NCI-H345 treated with DMSO at 0.1 percent for 48 hours (cell line): Measurements from ENCODE around the gene MCIDAS.

ENCODE experiments used
- DNase-seq: peaks from one replicate; lab custom pipeline; 2025; ENCODE audit not compliant: unreplicated experiment; lab: John Stamatoyannopoulos, UW

Gene MCIDAS

DNA sequence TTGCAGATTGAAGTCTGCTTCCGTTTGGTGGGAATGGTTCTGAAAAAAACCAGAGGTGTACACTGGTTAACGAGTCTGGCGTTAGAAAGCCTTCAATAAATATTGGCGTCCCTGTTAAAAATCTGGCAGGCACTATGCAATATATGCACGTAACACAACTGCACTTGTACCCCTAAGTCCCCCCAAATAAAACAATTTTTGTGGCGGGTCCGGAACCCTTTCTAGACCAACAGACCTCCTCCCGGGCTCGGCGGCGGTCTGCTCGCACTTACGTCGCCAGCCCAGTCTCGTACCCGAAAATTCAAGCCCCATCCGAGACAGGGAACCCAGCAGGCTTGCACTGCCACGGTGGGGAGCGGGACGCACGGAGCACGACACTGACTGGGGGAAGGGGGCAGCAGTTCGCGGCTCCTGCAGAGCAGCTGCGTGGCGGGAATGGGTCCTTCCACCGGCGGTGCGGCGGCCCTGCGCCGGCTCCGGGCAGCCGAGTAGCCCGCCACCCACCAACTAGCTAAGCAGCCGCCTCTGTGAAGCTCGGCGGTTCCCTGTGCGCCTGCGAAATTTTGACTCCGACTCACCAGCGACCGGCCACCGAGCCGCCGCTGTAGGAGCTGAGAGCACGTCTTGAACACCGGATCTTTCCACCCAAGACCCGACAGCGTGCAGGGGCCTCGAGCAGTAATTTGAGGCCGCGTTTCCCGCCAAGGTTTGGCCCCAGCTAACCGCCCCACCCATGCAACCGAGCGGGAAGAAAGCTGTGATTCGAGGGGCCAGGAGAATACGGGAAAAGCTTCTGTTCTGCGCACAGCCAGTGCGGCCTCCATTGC is 3.9 kb downstream of the MCIDAS start:
- no peak for DNase-seq

GRCh38 chr5:55222092-55222984 is 4.8 kb downstream of the MCIDAS start:
- no peak for DNase-seq

GRCh38 chr5:55220433-55221185 is 6.5 kb downstream of the MCIDAS start:
- DNase-seq: no peak

GRCh38 chr5:55219770-55220169 is 7.3 kb downstream of the MCIDAS start:
- no peak for DNase-seq

DNA sequence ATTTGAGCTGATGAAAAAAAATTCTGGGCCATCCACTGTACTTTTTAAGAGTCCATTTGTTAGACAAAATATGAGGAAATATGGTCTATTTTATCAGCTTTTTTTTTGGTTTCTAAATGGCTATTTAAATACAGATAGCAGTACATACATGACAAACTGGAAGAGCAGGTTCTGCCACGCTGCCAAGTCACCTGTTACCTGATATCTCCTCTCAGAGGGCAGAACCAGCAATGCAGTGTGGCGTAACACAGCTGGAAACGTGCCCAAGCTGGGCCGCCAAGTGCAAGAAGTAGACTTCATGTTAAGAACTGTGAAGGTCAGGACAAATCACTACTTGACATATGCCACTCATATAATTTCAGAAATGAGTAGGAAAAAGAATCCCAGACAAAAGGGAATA is 8.1 kb downstream of the MCIDAS start:
- peak; percentile 88 for DNase-seq

DNA sequence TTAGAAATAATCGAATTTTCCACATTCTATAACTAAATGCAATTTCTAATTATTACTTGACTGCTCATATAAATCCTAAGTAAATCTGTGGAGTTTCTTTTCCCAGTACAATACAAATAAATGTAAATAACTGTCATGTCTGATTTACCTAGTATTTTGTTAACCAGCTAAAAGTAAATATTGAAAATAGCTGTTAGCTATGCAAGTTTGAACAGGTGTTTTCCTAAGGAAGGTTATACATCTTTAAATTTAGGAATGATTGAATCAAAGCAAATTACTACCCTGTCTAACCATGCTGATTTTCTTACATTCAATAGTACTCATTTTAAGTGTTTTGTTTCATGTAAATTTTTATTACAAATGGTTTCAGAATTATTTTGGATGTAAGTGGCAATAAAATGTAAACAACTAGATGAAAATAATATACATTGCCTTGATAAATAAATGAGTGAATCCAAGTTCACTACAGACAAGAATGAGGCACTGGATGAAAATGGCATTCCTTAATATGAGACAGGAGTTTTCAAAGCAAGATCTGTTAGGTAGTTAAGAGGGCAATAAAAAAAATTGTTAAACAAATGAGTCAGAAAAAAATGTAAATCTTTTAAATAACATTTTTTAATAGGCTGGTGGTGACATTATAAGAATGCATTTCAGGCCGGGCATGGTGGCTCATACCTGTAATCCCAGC is 15.8 kb downstream of the MCIDAS start:
- no peak for DNase-seq

- DNase-seq: no peak
Observed at GRCh38 chr5:55205001-55205400, 22.1 kb downstream of the MCIDAS start.

DNA sequence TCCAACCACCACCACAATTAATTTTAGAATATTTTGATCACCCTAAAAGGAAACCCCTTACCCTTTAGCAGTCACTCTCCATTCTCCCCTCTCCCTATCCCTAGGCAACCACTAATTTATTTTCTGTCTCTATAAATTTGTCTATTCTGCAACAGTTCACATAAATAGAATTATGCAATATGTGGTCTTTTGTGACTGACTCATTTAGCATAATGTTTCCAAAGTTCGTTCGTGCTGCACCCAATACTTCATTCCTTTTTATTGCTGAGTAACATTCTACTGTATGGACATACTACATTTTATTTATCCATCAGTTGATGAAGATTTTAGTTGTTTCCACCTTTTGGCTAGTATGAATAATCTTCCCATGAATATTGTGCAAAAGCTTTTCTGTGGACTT is 36.0 kb downstream of the MCIDAS start:
- no peak for DNase-seq

DNA sequence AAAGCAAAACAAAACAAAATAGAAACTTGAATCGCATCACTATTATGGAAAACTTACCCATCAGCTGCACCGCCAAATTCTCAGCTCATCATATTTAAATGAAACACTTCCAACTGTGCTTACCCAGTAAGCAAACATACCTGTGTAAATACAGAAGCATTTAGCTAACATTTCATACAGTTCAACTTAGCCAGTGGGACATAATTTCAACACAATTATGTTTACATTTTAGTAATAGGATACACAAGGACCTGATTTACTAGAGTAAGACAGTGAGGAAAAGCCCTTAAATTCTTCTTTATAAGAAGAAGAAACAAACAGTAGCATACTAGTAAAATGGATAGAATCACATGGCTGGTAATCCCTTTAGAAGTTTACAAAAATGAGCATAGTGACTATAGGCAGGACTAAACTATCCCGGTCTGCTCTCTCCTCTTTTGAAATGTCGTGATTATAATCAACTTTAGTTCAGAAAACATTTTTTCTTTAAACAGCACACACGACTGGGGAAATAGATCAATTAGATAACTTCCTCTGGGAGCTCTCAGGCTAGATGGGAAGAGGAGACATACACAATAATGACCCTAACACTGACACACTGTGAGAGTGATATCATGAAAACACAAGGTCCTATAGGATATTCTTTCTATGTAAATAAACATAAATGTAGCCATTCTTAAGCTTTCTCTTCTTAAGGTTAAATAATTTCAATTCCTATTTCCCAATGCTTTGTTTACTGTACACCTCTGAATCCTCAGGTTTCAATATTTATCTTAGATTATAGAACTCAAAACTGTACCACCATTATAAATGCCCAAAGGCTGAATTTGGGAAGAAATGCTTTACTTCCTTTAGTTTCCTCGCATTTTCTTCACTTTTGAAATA is 38.2 kb downstream of the MCIDAS start:
- DNase-seq: peak; percentile 62

GRCh38 chr5:55187370-55187769 is 39.7 kb downstream of the MCIDAS start:
- DNase-seq: peak; percentile 61

DNA sequence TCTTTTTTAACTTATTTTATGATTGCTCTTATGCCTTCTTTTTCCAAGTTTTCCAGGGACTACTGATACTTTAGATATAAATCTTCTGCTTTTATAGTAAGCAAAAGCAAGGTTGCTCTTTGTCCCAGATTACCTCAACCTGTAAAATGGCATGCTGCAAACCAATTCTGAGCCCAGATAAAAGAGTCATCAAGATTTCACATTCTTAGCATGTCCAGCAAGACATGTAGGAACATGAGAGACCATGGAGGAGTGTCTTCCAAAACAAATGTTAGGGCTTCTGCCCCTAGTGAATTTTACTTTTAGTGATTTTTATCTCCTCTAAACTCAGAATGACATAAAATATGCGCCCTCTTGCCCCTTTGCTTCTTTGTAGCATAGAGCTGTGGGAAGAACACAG is 47.1 kb downstream of the MCIDAS start:
- no peak for DNase-seq

- no peak for DNase-seq
Observed at GRCh38 chr5:55177078-55177477, 50.0 kb downstream of the MCIDAS start.

DNA sequence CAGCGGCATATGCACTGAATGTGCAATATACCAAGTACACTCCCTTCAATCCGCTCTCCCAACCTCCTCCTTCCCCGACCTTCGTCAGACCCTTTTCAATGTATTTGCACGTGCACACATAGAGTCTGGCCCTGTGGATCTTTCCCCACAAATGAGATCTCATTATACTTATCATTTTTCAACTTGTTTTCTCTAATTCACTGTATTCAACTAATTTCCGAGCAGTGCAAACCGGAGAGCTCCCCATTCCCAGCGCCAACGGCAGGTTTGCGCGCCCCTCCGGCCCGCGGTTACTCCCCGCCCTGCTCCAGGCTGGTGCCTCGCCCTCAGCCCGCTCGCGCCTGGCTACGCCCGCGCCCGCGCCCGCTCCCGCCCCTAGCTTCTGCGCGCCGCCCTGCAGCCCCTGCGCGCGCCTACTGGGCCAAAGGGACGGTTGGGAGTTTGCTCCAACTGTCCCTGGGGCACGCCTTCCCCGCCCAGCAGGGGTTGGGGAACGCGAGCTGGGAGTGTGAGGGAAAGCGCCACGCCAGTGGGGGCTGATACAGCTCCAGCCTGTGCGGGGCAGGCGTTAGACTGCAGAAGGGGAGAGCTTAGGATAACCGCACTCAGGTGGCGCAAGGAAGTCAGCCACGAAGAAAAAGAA is 50.8 kb downstream of the MCIDAS start:
- DNase-seq: peak; percentile 58

DNA sequence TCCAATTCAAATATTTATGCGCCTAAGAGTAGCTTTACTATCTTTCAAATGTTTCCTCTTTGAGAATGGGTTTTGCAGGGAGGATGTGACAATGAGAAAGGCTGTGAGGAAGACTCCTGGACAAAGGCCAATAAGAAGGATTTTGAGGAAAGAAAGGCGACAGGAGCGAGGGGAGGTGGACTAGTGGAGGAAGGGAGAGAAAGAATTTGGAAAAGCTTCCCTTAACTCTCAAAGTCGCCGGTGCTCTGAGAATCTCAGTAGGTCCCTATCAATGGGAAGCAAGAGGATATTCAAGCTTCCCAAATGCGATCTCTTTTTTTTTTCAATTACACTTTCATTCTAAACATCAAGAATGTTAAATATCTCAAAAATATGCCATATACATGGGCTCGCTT is 51.3 kb downstream of the MCIDAS start:
- DNase-seq: no peak

DNA sequence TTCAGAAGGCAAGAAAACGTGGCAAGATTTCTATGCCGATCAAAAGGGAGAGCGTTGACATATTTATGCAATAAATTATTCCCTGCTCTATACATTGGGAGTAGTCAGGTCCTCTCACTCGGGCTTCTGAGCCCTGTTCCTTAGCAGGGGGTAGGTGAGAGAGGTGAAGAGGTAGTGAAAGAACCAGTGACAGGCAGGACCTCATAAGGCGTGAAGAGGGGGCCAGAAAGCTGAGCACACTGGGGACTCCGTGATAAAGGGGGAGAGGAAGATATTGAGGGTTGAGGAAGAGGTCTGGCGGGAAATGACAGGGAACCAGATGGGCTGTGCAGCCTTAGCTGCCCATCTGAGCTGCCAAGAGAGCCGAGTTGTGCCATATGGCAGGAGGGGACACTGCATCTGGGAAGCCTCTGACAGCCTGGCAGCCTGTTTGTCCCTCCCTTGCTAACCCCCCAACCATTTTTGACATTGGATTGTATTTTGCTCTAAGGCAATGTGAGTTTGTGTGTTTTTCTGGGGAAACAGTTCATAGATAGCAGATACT is 53.4 kb downstream of the MCIDAS start:
- DNase-seq: no peak

- peak; percentile 66 for DNase-seq
Observed at GRCh38 chr5:55172937-55173686, 54.0 kb downstream of the MCIDAS start, which contains the start of gene CDC20B. CDC20B (minus strand) TSS chr5:55173177; CDS start chr5:55173000, 177 bp downstream.

DNA sequence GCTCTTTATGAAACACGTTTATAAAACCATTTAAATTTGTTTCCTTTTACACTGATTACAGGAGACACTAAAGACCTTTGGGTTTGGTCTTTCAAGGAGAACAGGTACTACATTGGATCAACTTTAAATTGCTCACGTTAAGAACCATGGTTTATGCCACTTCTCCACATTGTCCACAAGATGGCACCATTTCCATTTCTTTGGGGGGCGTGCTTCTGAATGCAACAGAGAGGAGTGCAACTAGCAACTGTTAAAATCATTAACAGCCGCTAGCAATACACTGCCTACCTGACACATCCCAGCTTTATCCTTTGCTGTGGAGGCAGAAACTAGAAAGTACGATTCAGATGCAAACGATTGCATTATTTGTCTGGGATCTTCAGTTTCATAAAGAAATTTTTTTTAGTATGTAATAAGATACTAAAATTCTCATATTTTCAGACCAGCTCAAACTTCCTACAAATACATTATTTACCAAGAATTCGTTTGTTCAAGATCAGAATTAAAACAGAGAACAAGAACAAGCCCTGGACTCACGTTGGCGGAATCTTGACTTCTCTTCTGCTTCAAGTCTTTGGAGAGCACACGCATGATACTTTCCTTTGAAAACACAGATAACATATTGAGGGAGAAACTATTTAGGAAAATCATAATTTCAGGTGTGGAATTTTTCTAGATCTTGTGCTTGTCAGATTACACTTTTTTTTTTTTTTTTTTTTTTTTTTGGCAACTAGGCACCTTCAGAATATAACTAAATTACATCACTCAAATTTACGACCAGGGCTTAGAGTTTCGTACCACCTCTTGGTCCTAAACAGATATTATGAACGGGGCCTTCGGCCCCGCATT is 54.8 kb downstream of the MCIDAS start:
- DNase-seq: peak; percentile 84
